Activated CD4-positive, CD25-positive, alpha-beta regulatory T cell treated with anti-CD3 and anti-CD28 coated beads, Interleukin-2, amount 50 U/mL, for 24 hours (primary cell): Measurements from ENCODE around the gene TMEM219.
"Not testable (repeated sequence)": the region's sequence is repeated elsewhere in the genome, so short reads cannot be mapped to it uniquely, and the experiment has no call there.

Experiments used
- ATAC-seq, 2 donors: fragments of 150-1000 bp; cut with Tn5 transposase; one replicate each; pipeline ENCODE4 v1.10.0; 2021; ENCODE audit warnings: mild to moderate bottlenecking in 1 of 2, moderate library complexity in 1 of 2

The TMEM219 gene

DNA sequence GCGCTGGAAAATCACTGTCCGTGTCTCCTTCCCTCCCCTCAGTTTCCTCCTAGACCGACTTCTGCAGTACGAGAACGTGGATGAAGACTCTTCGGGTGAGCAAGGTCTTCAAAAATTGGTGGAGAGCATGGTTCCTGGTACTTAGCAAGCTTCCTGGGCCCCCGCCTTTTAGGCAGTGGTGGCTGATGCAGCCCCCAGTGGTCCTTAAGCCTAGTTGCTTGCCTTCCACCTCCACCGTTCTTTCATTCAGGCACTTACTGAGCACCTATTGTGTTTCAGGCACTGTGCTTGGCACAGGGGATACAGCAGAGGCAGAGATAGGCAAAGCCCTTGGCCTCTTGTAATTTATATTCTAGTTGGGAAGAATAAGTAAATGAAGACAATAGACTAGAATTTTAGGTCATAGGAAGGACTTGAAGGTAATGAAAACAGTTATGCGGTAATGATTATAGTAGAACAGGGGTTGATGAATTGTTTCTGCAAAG is 34.9 kb downstream of the TMEM219 start:
- no peak for ATAC-seq

DNA sequence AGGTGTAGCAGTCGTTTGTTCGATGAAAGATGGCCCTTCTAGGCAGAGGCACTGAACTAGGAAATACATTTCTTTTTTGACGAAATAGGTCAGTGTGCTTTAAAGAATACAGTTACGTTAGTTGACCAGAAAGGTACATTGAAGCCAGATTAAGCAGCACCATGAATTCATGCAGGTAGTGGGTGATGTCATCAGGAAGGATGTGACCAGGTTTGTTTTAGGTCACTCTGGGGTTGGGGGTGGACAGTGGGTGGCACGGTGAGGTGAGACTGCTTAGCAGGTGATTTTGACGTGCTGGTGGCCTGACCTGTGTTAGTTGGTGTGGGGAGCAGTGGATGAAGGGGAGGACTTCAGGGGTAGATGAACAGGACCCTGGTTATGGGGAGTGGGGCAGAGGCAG is 37.7 kb downstream of the TMEM219 start:
- no peak for ATAC-seq

DNA sequence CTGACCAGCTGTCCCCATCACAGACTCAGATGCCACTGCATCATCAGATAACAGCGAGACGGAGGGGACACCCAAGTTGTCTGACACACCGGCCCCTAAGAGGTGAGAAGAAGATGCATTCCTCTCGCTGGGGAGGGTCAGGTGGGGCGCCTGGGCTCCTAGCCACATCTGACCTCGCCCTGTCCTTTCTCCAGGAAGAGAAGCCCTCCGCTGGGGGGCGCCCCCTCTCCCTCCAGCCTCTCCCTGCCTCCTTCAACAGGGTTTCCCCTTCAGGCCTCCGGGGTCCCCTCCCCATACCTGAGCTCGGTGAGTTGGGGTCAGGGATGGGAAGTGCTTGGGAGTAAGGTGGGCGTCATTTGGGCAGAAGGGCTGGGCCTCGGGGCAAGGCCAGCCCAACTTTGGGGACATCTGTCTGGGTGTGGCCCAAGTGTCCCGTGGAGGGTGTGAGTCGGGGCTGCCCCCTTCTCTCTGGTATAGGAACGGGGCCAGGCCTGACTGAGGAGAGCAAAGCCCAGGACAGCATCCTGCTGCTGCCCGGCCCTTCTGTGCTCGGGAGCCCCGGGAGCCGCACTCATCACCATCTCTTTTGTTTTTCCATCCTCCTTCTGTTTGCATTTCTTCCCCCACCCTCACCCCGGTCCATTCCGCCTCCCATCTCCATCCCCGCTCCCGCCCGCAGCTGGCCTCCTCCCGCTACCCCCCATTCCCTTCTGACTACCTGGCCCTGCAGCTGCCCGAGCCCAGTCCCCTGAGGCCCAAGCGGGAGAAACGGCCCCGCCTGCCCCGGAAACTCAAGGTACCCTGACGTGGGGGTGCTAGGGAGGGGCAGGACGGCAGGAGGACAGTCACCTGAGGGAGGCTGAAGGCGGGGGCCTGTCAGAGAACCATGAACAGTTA is 39.1 kb downstream of the TMEM219 start:
- no peak for ATAC-seq

DNA sequence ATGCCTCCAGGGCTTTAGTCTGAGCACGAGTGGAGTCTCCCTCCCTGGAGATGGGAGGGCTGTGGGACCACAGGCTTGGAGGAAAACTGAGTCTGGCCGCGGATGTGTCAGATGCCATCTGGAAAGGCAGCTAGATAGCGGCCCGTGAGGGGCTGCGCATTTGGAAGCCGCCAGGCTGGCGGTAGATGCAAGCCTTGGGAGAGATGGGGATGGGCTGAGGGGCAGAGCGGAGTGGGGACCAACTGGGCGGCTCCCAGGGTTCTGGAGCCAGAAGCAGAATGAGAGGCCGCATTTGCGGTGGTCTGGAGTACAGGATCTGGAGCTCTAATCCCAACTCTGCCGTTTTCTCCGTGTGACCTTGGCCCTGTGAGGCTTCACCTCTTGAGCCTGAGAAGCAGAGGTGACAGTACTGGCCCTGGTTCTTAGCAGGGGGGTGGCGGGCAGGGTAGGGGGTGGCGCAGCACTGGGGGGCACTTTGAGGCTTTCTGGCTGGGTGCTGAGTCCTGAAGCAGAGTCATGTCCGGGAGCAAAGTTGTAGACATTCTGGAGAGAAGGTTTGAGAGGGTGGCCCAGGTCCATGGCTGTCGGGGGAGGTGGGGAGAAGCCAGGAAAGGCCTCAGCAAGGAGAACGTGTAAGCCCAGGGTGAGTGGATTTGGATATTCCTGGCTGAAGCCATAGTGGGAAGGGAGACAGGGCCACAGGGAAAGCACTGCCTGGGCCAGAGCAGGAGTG is 40.9 kb downstream of the TMEM219 start:
- ATAC-seq, result no peak

DNA sequence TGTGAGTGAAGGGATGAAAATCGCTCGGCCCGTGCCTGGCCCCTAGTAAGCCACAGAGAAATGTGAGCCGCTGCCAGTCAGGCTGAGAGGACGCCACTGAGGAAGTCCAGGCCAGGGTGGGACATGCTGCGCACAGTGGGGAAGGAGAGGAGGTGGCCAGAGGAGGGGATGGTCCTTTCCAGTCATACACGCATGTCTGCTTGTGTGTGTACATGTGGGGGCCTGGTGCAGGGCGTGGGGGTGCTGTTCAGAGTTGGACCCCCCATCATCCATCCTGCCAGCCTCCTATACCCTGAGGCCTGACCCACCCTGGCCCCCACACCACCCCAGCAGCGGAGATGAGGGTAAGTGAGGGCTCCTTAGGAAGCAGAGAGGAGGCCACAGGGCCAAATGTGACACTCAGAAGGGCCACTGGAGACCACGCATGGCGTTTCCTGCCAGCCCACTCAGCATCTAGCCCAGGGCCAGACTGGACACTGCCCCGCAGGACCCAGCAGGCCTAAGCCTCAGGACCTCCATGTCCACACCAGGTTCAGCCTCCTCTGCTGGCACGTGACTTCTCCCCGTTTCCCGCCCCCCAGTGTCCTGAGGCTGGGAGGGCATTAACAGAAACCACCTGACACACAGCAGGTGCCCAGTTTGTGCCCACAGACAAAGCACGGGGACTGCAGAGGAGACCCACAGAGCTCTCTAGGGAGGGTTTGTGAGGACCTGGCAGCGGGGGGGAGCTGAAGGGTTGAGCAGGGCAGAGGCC is 42.0 kb downstream of the TMEM219 start:
- ATAC-seq, result no peak

DNA sequence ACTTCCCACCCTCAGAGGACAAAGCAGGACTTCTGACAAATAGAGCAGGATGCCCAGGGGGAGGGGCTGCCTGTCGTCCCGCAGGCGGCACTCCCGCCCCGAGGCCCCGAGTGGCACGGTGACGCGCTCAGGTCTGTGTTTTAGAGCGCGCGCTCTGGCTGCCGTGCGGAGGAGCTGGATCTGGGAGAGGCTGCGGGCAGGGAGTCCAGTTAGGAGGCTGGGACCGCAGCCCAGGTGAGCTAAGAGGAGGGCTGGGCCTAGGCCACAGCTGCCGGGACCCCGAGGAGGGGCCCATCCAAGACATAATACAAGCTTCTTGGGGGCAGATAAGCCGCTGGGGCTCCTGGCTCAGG is 42.5 kb downstream of the TMEM219 start:
- ATAC-seq, result no peak

DNA sequence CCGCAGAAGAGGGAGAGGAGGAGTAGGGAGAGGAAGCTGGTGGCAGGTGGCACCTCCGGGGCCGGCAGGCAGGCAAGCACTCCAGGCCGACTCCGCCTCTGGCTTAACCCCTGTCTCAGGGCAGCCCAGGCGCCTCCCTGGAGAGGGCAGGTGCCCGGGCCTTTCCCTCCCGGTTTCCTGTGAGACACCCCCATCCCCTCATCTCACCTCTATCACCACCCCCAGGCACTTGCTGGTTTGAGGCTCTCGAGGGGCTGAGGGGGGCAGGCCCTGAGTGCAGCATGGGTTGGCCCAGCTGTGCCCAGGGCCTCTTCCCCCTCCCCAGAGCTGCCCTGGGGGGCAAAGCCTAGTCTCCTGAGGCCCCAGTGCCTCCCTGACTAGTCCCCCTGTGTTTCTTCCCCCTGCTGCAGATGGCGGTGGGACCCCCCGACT is 42.9 kb downstream of the TMEM219 start:
- no peak for ATAC-seq

DNA sequence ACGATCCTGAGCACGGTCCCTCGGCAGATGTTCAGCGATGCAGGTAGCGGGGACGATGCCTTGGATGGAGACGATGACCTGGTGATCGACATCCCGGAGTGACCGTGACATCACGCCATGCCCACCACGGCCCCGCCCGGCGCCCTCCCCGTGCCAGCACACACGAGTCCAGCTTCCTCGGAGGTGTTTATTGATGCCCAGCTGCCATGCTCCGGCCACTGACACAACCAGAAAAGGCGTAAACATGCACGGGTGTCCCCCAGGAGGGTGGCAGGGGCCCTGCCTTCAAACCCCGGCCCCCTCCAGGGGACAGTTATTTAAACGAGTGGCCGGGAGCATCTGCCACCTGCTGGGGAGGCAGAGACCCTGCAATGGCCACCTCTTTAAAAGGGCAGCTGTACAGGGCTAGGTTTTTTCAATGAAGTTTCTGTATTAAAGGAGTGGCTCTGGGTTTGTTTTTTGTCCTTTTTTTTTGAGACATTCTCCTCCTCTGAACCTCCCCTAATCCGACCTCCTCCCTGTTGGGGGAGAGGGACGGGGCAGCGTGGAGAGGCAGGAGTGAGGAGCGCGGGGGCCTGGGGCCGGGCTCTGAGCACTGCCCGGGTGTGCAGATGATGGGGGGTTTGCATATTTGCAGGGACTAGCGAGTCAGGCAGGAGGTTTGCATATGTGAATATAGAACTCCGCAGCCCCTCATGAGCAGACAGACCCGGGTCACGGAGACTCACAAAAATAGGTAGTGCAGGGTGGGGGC is 43.6 kb downstream of the TMEM219 start:
- peak; percentile 47 to 68 for ATAC-seq

DNA sequence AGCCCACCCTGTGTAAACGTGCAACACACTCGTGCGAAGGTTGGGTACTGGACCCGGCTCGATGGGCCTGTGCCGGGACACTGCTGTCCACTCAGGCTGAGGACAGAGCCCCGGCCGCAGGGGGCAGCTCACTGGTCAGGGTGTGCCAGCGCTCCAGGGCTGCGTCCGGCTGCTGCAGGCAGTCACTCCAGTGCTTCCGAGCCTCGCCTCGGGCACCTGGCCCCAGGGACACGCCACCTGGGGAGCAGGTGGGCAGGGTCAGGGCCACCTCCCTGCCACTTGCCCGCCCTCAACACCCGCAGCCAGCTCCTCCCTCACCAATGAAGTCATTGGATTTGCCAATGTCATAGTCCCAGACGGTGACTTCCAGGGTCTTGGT is 44.2 kb downstream of the TMEM219 start:
- no peak for ATAC-seq

DNA sequence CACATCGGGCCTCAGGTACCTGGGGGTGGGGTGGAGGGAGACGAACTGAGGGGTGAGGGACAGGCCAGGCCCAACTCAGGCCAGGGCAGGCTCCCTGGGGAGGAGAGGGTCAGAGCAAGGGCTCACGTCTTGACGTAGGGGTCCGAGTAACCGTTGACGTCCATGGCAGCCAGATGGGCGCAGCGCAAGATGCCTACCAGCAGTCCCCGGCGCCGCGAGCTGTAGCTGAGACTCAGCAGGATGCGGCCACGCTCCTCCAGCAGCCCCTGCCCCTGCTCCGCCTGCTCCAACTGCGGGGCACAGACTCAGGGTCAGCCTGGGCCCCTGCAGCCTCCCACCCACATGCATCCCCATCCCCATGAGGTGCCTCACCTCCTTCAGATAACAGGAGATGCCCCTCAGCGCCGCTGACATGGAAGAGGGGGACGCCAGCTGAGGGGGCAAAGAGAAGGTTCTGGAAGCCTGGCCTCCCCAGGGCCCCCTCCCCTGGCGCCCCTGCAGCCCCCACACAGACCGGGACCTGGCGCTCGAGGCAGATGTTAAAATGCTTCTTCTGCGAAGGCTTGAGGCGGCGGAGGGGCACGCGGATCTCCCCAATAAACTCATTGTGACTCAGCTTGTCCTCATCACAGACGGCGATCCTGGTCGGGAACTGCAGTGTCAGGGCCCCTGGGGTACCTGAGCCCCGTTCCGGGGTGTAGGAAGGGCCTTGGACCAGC is 44.9 kb downstream of the TMEM219 start:
- no peak for ATAC-seq

DNA sequence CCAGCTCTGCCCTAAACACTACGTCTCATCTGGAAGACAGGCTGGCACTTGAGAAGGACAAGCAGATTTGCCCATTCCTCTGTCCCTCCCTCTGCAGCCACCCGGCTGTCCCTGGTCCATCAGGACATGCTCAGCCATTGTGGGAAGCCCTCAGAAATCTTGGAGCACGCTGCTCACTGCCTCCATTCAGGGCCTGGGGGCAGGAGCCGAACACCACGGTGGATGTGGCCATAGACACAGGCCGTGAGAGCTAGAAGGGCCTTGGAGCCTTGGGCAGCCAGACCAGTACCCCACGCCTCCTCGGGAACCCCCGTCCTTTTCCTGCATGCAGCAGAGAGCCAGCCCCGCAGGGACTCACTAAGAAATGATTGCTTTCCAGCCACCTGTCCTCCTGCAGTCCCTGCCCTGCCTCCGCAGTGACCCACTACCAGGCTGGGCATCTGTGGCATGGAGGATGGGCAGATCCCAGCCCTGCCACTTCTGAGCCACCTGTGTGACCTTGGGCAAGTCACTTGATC is 45.6 kb downstream of the TMEM219 start:
- ATAC-seq, result no peak

DNA sequence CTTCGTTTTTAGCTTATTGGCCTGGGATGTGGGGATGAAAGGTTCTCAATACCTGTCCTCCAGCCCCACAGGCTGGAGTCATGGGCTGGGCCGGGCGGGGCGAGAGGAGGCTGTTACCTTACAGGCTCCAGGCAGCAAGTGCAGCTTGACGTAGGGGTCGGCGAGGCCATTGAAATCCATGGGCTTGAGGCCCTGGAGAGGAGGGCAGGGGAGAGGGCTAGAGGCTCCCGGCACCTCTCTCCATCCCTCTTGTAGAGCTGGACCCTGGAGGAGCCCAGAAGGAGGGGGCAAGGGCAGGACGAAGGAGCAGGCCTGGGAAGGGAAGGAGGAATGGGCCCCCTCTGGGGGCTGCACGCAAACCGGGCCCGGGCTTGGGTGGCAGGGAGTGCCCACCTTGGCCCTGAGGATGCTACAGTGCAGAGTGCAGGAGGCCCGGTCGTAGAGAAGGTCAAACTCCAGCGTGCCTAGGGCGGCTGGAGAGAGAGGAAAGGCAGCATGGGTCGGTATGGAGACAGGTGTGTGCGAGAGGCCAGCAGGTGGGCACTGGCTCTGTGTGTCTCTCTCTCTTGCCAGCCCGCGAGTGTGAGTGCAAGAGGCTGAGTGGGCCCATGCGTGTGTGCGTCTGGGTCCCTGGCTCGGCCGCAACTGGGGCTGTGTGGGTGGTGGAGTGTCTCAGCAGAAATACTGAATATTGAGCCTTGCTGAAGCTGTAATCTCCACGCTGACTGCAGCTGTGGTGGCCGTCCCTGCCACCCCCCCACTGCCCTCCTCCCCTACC is 47.4 kb downstream of the TMEM219 start:
- ATAC-seq, result no peak

DNA sequence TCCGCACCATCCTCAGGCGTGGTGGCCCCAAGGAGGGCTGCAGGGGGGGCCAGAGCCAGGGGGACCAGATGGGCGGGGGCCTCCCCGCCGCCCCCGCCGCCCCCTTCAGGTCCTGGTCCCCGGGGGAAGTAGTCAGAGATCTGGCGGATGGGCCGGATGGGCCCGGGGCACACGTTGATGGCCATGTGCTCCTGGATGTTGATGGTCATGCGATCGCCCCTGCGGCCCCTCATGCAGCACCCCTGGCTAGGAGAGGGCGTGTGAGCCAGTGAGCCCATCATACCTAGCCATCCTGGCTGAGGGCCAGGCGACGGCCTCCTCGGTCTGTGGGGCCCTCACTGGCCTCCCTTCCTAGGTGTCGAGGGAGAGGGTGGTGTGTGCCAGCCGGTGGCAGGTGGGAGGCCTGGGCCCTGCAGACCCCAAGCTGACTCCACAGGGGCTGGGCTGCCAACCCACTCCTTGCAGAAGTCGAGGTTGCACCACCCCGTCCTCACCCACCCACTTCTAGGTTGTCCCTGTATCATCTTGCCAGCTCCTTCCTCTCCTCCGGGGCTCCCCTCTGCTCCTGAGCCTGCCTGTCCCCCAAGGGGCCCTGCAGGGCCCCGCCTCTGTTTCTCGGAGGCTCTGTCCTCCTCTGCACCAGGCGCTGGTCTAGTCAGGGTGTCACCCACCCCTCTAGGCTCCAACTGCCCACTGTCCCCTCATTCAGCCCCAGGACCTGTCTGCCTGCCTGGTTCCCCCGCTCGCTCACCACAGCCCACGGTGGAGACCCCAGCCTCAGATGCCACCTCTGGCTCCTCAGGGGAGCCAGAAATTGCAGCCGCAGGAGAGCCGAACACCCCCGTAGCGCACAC is 48.3 kb downstream of the TMEM219 start:
- ATAC-seq, result no peak

DNA sequence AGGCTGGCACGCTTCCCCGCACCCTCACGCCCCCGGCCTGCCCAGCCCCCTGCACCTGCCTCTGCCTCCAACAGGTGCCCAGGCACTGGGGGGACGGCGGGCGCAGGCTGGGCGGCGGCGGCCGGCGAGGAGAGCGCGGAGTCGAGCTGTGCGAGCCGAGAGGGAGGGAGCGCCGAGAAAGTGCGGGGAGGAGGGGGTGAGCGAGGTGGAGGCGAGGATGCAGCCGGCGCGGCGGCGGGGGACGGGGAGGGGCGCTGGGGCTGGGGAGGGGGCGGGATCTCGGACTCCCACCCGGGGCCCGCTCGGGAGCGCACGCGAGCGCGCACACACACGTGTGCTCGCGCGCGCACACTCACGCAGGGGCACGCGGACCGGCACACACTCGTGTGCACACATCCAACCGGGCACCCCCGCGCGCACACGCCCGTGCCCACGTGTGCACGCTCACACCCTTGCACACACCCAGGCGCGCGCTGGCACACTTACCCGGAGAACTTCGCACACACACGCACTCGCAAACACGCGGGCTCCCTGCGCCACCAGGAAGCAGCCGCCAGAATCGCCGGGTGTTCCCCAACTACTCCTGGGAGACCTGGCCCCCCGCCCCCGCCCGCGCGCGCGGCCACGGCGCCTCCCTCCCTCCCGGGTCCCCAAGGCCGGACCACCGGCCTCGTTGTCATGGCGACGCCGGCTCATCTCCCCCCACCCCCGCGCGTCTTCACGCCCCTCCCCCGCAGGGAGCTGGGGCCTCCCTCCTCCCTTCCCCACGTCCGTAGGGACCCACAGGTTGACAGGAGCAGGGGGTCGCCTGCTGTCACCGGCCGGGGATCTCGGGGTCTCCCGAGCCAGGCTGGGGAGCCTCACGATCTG is 49.2 kb downstream of the TMEM219 start, which contains the start of gene DOC2A:
TSS of gene DOC2A (minus strand) at position 184 of the 870 bp plus-strand sequence. CDS start 805 bp downstream, outside the sequence.
- ATAC-seq, result peak; percentile 47 to 62

DNA sequence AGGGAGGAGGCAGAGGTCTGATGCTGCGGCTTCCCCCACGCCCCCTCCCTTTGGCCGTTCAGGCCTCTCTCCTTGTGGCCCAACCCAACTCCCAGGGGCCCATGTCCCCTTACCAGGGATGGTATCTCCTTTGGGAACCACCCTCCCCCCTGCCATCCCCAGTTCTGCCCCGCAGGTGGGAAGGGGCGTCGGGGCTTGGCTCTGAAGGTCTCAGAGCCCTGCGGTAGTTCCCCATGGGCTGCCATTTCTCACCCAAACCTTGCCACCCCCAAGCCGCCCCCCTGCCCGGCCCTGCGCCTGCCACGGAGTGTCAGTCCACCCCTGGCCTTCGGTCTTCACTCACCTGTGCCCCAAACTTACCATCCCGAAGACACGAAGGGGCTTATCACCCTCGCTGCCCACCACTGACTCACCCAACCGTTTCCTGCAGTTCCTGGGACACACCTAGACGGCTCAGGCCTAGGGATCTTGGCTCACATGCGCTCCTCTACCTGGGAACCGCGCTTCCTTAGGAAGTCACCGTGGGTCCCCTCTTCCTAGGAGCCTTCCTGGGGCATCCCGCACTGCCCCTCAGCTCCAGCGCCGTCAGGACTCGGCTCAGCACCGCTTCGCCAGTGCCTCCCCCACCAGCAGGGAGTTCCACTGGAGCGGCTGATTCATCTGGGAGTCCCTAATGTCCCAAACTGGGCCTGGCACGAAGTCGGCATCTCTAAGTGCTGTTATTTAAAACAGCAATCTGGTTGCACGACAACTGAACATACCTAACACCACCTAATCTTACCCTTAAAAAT is 50.0 kb downstream of the TMEM219 start:
- ATAC-seq, result no peak

DNA sequence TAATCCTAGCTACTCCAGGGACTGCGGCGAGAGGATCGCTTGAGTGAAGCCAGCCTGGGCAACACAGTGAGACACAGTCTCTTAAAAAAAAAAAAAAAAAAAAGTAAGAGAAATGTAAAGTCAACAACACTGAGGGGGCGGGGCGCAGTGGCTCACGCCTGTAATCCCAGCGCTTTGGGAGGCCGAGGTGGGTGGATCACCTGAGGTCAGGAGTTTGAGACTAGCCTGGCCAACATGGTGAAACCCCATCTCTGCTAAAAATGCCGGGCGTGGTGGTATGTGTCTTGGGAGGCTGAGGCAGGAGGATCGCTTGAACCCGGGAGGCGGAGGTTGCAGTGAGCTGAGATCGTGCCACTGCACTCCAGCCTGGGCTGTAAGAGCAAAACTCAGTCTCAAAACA is 50.7 kb downstream of the TMEM219 start:
- ATAC-seq, result not testable (repeated sequence)

DNA sequence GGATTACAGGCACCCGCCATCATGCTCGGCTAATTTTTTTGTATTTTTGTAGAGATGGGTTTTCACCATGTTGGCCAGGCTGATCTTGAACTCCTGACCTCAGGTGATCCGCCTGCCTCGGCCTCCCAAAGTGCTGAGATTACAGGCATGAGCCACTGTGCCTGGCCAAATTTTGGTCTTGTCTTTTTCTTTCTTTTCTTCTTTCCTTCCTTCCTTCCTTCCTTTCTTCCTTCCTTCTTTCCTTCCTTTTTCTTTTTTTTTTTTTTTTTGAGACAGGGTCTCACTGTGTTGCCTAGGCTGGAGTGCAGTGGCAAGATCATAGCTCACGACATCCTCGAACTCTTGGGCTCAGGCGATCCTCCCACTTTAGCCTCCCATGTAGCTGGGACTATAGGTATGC is 53.6 kb downstream of the TMEM219 start:
- not testable (repeated sequence) for ATAC-seq
